ENCODE data around the gene ENO2. TPM values are rescaled to one million over a fixed set of nuclear protein-coding genes. Genes with fewer than 3 reads are reported as not detected.

ENO2 gene
- total RNA-seq, 1 experiment from 2014 or later = 33.5 TPM

- no peaks in the 10 kb centered on the region; the same call in 1 of the 2 replicates for H3K36me3 ChIP-seq (ENCODE audit: control insufficient read depth, insufficient read depth, low read length)
- ChIA-PET CTCF (interaction anchor here (0.6 to 1.1 kb wide), 4 partner anchors 11 to 19 kb away, joined by 3 to 4 read pairs (median 3); no protein-coding TSS in a partner anchor), POLR2A (interaction anchor here (0.6 to 1.3 kb wide), 3 partner anchors 12 to 236 kb away, joined by 3 to 9 read pairs (median 4); partner anchors contain the start of genes C12orf57 and RNU7-1)
- ATAC-seq (peak; percentile 67), DNase-seq (ENCODE audit: low read depth, low spot score) (peak; percentile 46)
- intact Hi-C loops (cut with micrococcal nuclease; ENCODE audit: unreplicated experiment) = no loop called here
- TF ChIP-seq TCF7L2 (IDR thresholded peaks at IDR 0.05; ENCODE audit: low read depth, low read length) (no peak), POLR2AphosphoS5 (IDR thresholded peaks at IDR 0.05; ENCODE audit: low read depth, low read length) (no peak; the same call in none of the 2 replicates)
- in situ Hi-C loops (cut with HindIII; ENCODE audit: low pct_unique_long_range_greater_than_20kb, low sequenced_read_pairs) = no loop called here
- no TSS peak for BruUV-seq (replicated peaks)
- peaks cover 30% of the 10 kb centered on the region for H3K4me1 ChIP-seq (ENCODE audit: control insufficient read depth, insufficient read depth, low read length)
- peak overlapping the region; percentile 96 for H3K27ac ChIP-seq (ENCODE audit: low read length)
- H3K4me3 ChIP-seq (ENCODE audit: low read depth in 2 of 2, low read length in 2 of 2) = peak overlapping the region; percentile 56 to 57
- no peaks in the 10 kb centered on the region for H3K9me3 ChIP-seq (ENCODE audit: control insufficient read depth, insufficient read depth, low read depth, low read length)
- no peaks in the 10 kb centered on the region for H3K27me3 ChIP-seq (ENCODE audit: control insufficient read depth, insufficient read depth, low read length)
Observed at GRCh38 chr12:6925540-6926279, 11.3 kb downstream of the ENO2 start.

- in situ Hi-C loops (cut with HindIII; ENCODE audit: low pct_unique_long_range_greater_than_20kb, low sequenced_read_pairs) = no loop called here
- Histone ChIP-seq H3K9me3 (ENCODE audit: control insufficient read depth, insufficient read depth, low read depth, low read length) (no peaks in the 10 kb centered on the region), H3K27me3 (ENCODE audit: control insufficient read depth, insufficient read depth, low read length) (no peaks in the 10 kb centered on the region), H3K27ac (ENCODE audit: low read length) (peak within 1 kb of the TSS; percentile 96), H3K36me3 (ENCODE audit: control insufficient read depth, insufficient read depth, low read length) (no peaks in the 10 kb centered on the region; the same call in none of the 2 replicates), H3K4me3 (ENCODE audit: low read depth in 2 of 2, low read length in 2 of 2) (peak within 1 kb of the TSS; percentile 73 to 83), H3K4me1 (ENCODE audit: control insufficient read depth, insufficient read depth, low read length) (peaks cover 36% of the 10 kb centered on the region)
- intact Hi-C loops (cut with micrococcal nuclease; ENCODE audit: unreplicated experiment) = no loop called here
- no peak for DNase-seq (ENCODE audit: low read depth, low spot score)
- BruUV-seq (replicated peaks) = no TSS peak
- ChIA-PET CTCF (interaction anchor here (0.6 kb wide), 1 partner anchor 53 kb away, joined by 6 read pairs; no protein-coding TSS in a partner anchor), POLR2A (no interaction called here)
- peak; percentile 40 for ATAC-seq
- TF ChIP-seq REST (IDR thresholded peaks at IDR 0.05; ENCODE audit: insufficient read depth in 1 of 2, low read depth in 2 of 2, low read length in 1 of 2) = no peak
- TF ChIP-seq, protein P1, sequence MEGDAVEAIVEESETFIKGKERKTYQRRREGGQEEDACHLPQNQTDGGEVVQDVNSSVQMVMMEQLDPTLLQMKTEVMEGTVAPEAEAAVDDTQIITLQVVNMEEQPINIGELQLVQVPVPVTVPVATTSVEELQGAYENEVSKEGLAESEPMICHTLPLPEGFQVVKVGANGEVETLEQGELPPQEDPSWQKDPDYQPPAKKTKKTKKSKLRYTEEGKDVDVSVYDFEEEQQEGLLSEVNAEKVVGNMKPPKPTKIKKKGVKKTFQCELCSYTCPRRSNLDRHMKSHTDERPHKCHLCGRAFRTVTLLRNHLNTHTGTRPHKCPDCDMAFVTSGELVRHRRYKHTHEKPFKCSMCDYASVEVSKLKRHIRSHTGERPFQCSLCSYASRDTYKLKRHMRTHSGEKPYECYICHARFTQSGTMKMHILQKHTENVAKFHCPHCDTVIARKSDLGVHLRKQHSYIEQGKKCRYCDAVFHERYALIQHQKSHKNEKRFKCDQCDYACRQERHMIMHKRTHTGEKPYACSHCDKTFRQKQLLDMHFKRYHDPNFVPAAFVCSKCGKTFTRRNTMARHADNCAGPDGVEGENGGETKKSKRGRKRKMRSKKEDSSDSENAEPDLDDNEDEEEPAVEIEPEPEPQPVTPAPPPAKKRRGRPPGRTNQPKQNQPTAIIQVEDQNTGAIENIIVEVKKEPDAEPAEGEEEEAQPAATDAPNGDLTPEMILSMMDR (IDR thresholded peaks at IDR 0.05) = no peak
- TF ChIP-seq SIN3A (IDR thresholded peaks at IDR 0.05; ENCODE audit: borderline replicate concordance, insufficient read depth, low read depth, low read length) = no peak
- TF ChIP-seq POLR2AphosphoS5 (IDR thresholded peaks at IDR 0.05; ENCODE audit: low read depth, low read length) = 0 out of 2 replicates have a peak, but pooled peaks have one; percentile 32
- TF ChIP-seq TCF7L2 (IDR thresholded peaks at IDR 0.05; ENCODE audit: low read depth, low read length) = no peak
Observed at GRCh38 chr12:6927379-6928021, 13.1 kb downstream of the ENO2 start, which contains the start of gene ATN1. ATN1 (plus strand) TSS chr12:6927959; CDS start chr12:6934002, 6,043 bp downstream.
